Uterus (tissue), 4 donors: ENCODE data around the gene CDIP1. TPM values are rescaled to one million over a fixed set of nuclear protein-coding genes. Genes with fewer than 3 reads are reported as not detected.
A peak's percentile ranks its signal among the peaks of the same experiment; 100 is the strongest.

Experiments
- DNase-seq, 2 donors: peaks; one replicate each; pipeline ENCODE4 v3.0.0-alpha.2; 2019 to 2020
- H3K27ac ChIP-seq, 2 donors: fragments of 200-600 bp; sonication (generic); 1 replicate in 1 of 2; 2 replicates in 1 of 2; pipeline ENCODE4 v1.5.1; 2016 to 2018
- H3K27me3 ChIP-seq, 2 donors: fragments of 200-600 bp; sonication (generic); one replicate each; pipeline ENCODE4 v1.5.1; 2018 to 2019; ENCODE audit warnings: control low read depth in 1 of 2
- H3K36me3 ChIP-seq, 2 donors: fragments of 200-600 bp; sonication (generic); one replicate each; pipeline ENCODE4 v1.5.1; 2019; ENCODE audit warnings: control low read depth in 1 of 2
- H3K4me1 ChIP-seq, 2 donors: fragments of 200-600 bp; sonication (generic); one replicate each; pipeline ENCODE4 v1.5.1; 2018 to 2019; ENCODE audit warnings: control low read depth in 1 of 2
- H3K4me3 ChIP-seq, 2 donors: fragments of 200-600 bp; sonication (generic); 1 replicate in 1 of 2; 2 replicates in 1 of 2; pipeline ENCODE4 v1.5.1; 2018 to 2019; ENCODE audit warnings: mild to moderate bottlenecking in 1 of 2
- H3K9me3 ChIP-seq, 2 donors: fragments of 200-600 bp; sonication (generic); one replicate each; pipeline ENCODE4 v1.5.1; 2019; ENCODE audit warnings: control low read depth in 1 of 2
- CTCF ChIP-seq, 4 experiments: fragments of 200-600 bp in 2 of 4; fragments of 450-650 bp in 2 of 4; sonication (generic) in 2 of 4; IDR thresholded peaks; one replicate each; pipeline ENCODE4 v1.5.1; 2016 to 2019; ENCODE audit warnings: antibody characterized with exemption in 4 of 4, mild to moderate bottlenecking in 2 of 4, moderate library complexity in 1 of 4
- POLR2A ChIP-seq, 2 donors: fragments of 450-650 bp; IDR thresholded peaks; one replicate each; pipeline ENCODE4 v1.6.1; 2016; ENCODE audit warnings: antibody characterized with exemption in 2 of 2, mild to moderate bottlenecking in 1 of 2, moderate library complexity in 1 of 2
- intact Hi-C: fragments of 100-400 bp; cut with DNase I; formaldehyde crosslinking; loops from one replicate; pipeline ENCODE4 v1.15.1; 2023; ENCODE audit warnings: low total_unique reads
- total RNA-seq, 4 donors: library from RNA; depleted of rRNA in 3 of 4; stranded (reverse); fragments of >200 nt in 3 of 4; gene quantifications; one replicate each; pipeline versions ENCODE4 v1.1.0 to v1.2.4, GENCODE V29; 2014 to 2023
- donor health status: DM: yes; HTN: yes; CAD: no.

CDIP1 gene
- total RNA-seq, 4 donors from 2014 or later, result 5.0 to 40.6 (median 11.1) TPM

- Histone ChIP-seq H3K4me3 (no peak overlapping the region), H3K27ac (no peak overlapping the region), H3K4me1 (no peaks in the 10 kb centered on the region), H3K36me3 (no peaks in the 10 kb centered on the region), H3K9me3 (no peaks in the 10 kb centered on the region), H3K27me3 (no peaks in the 10 kb centered on the region)
- TF ChIP-seq CTCF (IDR thresholded peaks at IDR 0.05), result no peak
- no peak for TF ChIP-seq POLR2A (IDR thresholded peaks at IDR 0.05)
- no peak for DNase-seq
- intact Hi-C loops, result no loop called here
Measured at GRCh38 chr16:4544473-4544872, 5.9 kb upstream of the CDIP1 start.

GRCh38 chr16:4539716-4540284 lies 1.2 kb upstream of the CDIP1 start:
- TF ChIP-seq CTCF (IDR thresholded peaks at IDR 0.05), result no peak
- intact Hi-C loops, result no loop called here
- H3K4me1 ChIP-seq, result no peaks in the 10 kb centered on the region
- DNase-seq, result no peak
- H3K27me3 ChIP-seq, result no peaks in the 10 kb centered on the region
- no peaks in the 10 kb centered on the region for H3K36me3 ChIP-seq
- no peaks in the 10 kb centered on the region for H3K9me3 ChIP-seq
- no peak overlapping the region for H3K27ac ChIP-seq
- no peak overlapping the region for H3K4me3 ChIP-seq

- no peaks in the 10 kb centered on the region for H3K4me1 ChIP-seq
- no peaks in the 10 kb centered on the region for H3K27me3 ChIP-seq
- intact Hi-C loops, result no loop called here
- H3K36me3 ChIP-seq, result no peaks in the 10 kb centered on the region
- H3K4me3 ChIP-seq, result peak overlapping the region; percentile 60 to 83
- peak in 1 of 2 donors; percentile 44 for DNase-seq
- H3K9me3 ChIP-seq, result no peaks in the 10 kb centered on the region
- peak overlapping the region; percentile 89 to 91 for H3K27ac ChIP-seq
- TF ChIP-seq POLR2A (IDR thresholded peaks at IDR 0.05), result no peak
- TF ChIP-seq CTCF (IDR thresholded peaks at IDR 0.05), result no peak
Measured at GRCh38 chr16:4537376-4538343, 913 bp downstream of the CDIP1 start.

GRCh38 chr16:4536391-4537106 lies 2.0 kb downstream of the CDIP1 start:
- Histone ChIP-seq H3K27me3 (no peaks in the 10 kb centered on the region), H3K9me3 (no peaks in the 10 kb centered on the region), H3K27ac (peak overlapping the region in 1 of 2 donors; percentile 89), H3K4me3 (no peak overlapping the region), H3K36me3 (no peaks in the 10 kb centered on the region), H3K4me1 (no peaks in the 10 kb centered on the region)
- intact Hi-C loops, result no loop called here
- no peak for DNase-seq
- no peak for TF ChIP-seq CTCF (IDR thresholded peaks at IDR 0.05)
- TF ChIP-seq POLR2A (IDR thresholded peaks at IDR 0.05), result no peak
